Liver (tissue), 9 donors: ENCODE measurements around the gene APOA5. TPM values are rescaled to one million over a fixed set of nuclear protein-coding genes. Genes with fewer than 3 reads are reported as not detected.

Experiments used
- DNase-seq: peaks from one replicate; pipeline ENCODE4 v3.0.0-alpha.2; 2017; ENCODE audit warnings: low spot score
- H3K27ac ChIP-seq, 2 donors: one replicate each; pipeline ENCODE4 v1.7.0; 2013; ENCODE audit warnings: inconsistent platforms in 2 of 2, low read length in 2 of 2, control low read depth in 1 of 2, low read depth in 1 of 2, mild to moderate bottlenecking in 1 of 2
- H3K27me3 ChIP-seq, 4 donors: one replicate each; pipeline versions ENCODE4 v1.6.1 to v1.7.0; 2013; ENCODE audit warnings: low read length in 3 of 4, inconsistent platforms in 1 of 4, mild to moderate bottlenecking in 1 of 4, moderate library complexity in 1 of 4; ENCODE audit not compliant: control insufficient read depth in 4 of 4, insufficient read depth in 4 of 4
- H3K36me3 ChIP-seq, 4 donors: one replicate each; pipeline versions ENCODE4 v1.6.1 to v1.7.0; 2013; ENCODE audit warnings: low read length in 3 of 4, mild to moderate bottlenecking in 3 of 4, low read depth in 1 of 4, moderate library complexity in 1 of 4; ENCODE audit not compliant: control insufficient read depth in 4 of 4, insufficient read depth in 3 of 4
- H3K4me1 ChIP-seq, 4 donors: one replicate each; pipeline versions ENCODE4 v1.6.1 to v1.7.0; 2013; ENCODE audit warnings: low read length in 3 of 4, mild to moderate bottlenecking in 3 of 4, moderate library complexity in 1 of 4; ENCODE audit not compliant: control insufficient read depth in 4 of 4, insufficient read depth in 4 of 4
- H3K4me3 ChIP-seq, 3 donors: one replicate each; pipeline versions ENCODE4 v1.6.1 to v1.7.0; 2013; ENCODE audit warnings: low read length in 3 of 3, control low read depth in 1 of 3, low read depth in 1 of 3, mild to moderate bottlenecking in 1 of 3
- H3K9ac ChIP-seq, 2 donors: one replicate each; pipeline ENCODE4 v1.7.0; 2013; ENCODE audit warnings: low read length in 2 of 2, mild to moderate bottlenecking in 2 of 2, moderate library complexity in 2 of 2, control low read depth in 1 of 2, low read depth in 1 of 2
- H3K9me3 ChIP-seq, 4 donors: one replicate each; pipeline versions ENCODE4 v1.6.1 to v1.7.0; 2013; ENCODE audit warnings: low read length in 3 of 4; ENCODE audit not compliant: control insufficient read depth in 4 of 4
- ATF3 ChIP-seq: IDR thresholded peaks from 2 replicates; pipeline ENCODE4 v1.6.1; 2016; ENCODE audit warnings: antibody characterized with exemption
- EGR1 ChIP-seq, 2 donors: IDR thresholded peaks; 2 replicates each; pipeline ENCODE4 v1.6.1; 2016 to 2018; ENCODE audit warnings: antibody characterized with exemption in 2 of 2, low read depth in 2 of 2
- FOXA1 ChIP-seq: IDR thresholded peaks from 2 replicates; pipeline ENCODE4 v1.6.1; 2016; ENCODE audit warnings: antibody characterized with exemption
- FOXA2 ChIP-seq: IDR thresholded peaks from 2 replicates; pipeline ENCODE4 v1.6.1; 2016; ENCODE audit warnings: antibody characterized with exemption
- GABPA ChIP-seq, 2 donors: IDR thresholded peaks in 1 of 2; conservative IDR thresholded peaks in 1 of 2; 2 replicates each; pipeline ENCODE4 v1.6.1; 2016; ENCODE audit warnings: antibody characterized with exemption in 2 of 2, mild to moderate bottlenecking in 1 of 2, moderate library complexity in 1 of 2
- HNF4A ChIP-seq, 2 donors: conservative IDR thresholded peaks; 2 replicates each; pipeline ENCODE4 v1.6.1; 2016; ENCODE audit warnings: antibody characterized with exemption in 2 of 2, mild to moderate bottlenecking in 2 of 2
- HNF4G ChIP-seq: IDR thresholded peaks from 2 replicates; pipeline ENCODE4 v1.6.1; 2016; ENCODE audit warnings: antibody characterized with exemption
- JUND ChIP-seq, 2 donors: IDR thresholded peaks; 2 replicates each; pipeline ENCODE4 v1.6.1; 2016; ENCODE audit warnings: antibody characterized with exemption in 2 of 2
- NR2F2 ChIP-seq: IDR thresholded peaks from 2 replicates; pipeline ENCODE4 v1.6.1; 2016; ENCODE audit warnings: antibody characterized with exemption
- RAD21 ChIP-seq, 2 donors: IDR thresholded peaks; 2 replicates each; pipeline ENCODE4 v1.6.1; 2016; ENCODE audit warnings: antibody characterized with exemption in 2 of 2, mild to moderate bottlenecking in 2 of 2
- REST ChIP-seq: IDR thresholded peaks from 2 replicates; pipeline ENCODE4 v1.6.1; 2016; ENCODE audit warnings: antibody characterized with exemption, mild to moderate bottlenecking
- RXRA ChIP-seq, 2 donors: IDR thresholded peaks; 2 replicates each; pipeline ENCODE4 v1.6.1; 2017 to 2018; ENCODE audit warnings: antibody characterized with exemption in 2 of 2, mild to moderate bottlenecking in 1 of 2
- SP1 ChIP-seq: IDR thresholded peaks from 2 replicates; pipeline ENCODE4 v1.6.1; 2018; ENCODE audit warnings: antibody characterized with exemption, mild to moderate bottlenecking
- TAF1 ChIP-seq: conservative IDR thresholded peaks from 2 replicates; pipeline ENCODE4 v1.6.1; 2016; ENCODE audit warnings: antibody characterized with exemption, mild to moderate bottlenecking
- YY1 ChIP-seq: IDR thresholded peaks from 2 replicates; pipeline ENCODE4 v1.6.1; 2016; ENCODE audit warnings: antibody characterized with exemption, mild to moderate bottlenecking
- WGBS: extraction: QIAGEN DNeasy Blood & Tissue Kit; methylation state at CpG from one replicate; pipeline ENCODE4 v1.1.7; 2013; 5-methylcytosine and 5-hydroxymethylcytosine counted together
- polyA plus RNA-seq, 2 donors: library from polyadenylated mRNA; stranded (reverse) in 1 of 2; unstranded in 1 of 2; fragments of 200-250 nt in 1 of 2; fragments of >200 nt in 1 of 2; fragmentation: Nextera tagmentation in 1 of 2; extraction: Ambion mirVana in 1 of 2; gene quantifications; one replicate each; pipeline versions ENCODE4 v1.2.1 to v1.2.3, GENCODE V29; 2013 to 2015
- total RNA-seq, 2 donors: library from RNA; depleted of rRNA; stranded (reverse); fragments of >200 nt; gene quantifications; one replicate each; pipeline ENCODE4 v1.2.3, GENCODE V29; 2014
- TF ChIP-seq, protein P1 (sequence below): IDR thresholded peaks from 2 replicates; pipeline ENCODE4 v1.6.1; 2016; ENCODE audit warnings: antibody characterized with exemption
- TF ChIP-seq, protein P2 (sequence below): fragments of 150-350 bp; IDR thresholded peaks from 2 replicates; pipeline ENCODE4 v1.5.1; 2017; ENCODE audit warnings: improper control_type of control experiment, low read depth, low read length; ENCODE audit not compliant: missing input control
- donor health status: healthy.
- donor health status: healthy.
- donor health status: healthy.
- donor health status: healthy.
- donor health status: healthy.

Gene APOA5
- total and polyA plus RNA-seq, 4 donors, result 7.3 to 1,045 (median 739) TPM

GRCh38 chr11:116774661-116775060 is 17.0 kb downstream of the APOA5 start:
- 84% methylated on average over 5 of the region's 5 CpGs for WGBS
- Histone ChIP-seq H3K4me1 (peaks cover 11 to 32% (median 22%) of the 10 kb centered on the region in 4 donors), H3K9me3 (no peaks in the 10 kb centered on the region), H3K4me3 (no peak overlapping the region), H3K27me3 (no peaks in the 10 kb centered on the region), H3K9ac (no peak overlapping the region), H3K36me3 (peaks cover 3 to 33% (median 24%) of the 10 kb centered on the region in 4 donors), H3K27ac (no peak overlapping the region)
- no peak for DNase-seq
- TF ChIP-seq, protein P1, sequence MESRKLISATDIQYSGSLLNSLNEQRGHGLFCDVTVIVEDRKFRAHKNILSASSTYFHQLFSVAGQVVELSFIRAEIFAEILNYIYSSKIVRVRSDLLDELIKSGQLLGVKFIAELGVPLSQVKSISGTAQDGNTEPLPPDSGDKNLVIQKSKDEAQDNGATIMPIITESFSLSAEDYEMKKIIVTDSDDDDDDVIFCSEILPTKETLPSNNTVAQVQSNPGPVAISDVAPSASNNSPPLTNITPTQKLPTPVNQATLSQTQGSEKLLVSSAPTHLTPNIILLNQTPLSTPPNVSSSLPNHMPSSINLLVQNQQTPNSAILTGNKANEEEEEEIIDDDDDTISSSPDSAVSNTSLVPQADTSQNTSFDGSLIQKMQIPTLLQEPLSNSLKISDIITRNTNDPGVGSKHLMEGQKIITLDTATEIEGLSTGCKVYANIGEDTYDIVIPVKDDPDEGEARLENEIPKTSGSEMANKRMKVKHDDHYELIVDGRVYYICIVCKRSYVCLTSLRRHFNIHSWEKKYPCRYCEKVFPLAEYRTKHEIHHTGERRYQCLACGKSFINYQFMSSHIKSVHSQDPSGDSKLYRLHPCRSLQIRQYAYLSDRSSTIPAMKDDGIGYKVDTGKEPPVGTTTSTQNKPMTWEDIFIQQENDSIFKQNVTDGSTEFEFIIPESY, result no peak
- TF ChIP-seq, protein P2, sequence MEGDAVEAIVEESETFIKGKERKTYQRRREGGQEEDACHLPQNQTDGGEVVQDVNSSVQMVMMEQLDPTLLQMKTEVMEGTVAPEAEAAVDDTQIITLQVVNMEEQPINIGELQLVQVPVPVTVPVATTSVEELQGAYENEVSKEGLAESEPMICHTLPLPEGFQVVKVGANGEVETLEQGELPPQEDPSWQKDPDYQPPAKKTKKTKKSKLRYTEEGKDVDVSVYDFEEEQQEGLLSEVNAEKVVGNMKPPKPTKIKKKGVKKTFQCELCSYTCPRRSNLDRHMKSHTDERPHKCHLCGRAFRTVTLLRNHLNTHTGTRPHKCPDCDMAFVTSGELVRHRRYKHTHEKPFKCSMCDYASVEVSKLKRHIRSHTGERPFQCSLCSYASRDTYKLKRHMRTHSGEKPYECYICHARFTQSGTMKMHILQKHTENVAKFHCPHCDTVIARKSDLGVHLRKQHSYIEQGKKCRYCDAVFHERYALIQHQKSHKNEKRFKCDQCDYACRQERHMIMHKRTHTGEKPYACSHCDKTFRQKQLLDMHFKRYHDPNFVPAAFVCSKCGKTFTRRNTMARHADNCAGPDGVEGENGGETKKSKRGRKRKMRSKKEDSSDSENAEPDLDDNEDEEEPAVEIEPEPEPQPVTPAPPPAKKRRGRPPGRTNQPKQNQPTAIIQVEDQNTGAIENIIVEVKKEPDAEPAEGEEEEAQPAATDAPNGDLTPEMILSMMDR, result no peak
- TF ChIP-seq HNF4G (no peak), FOXA2 (no peak), FOXA1 (no peak), GABPA (IDR thresholded peaks at IDR 0.05 in 1 of 2, conservative IDR thresholded peaks at IDR 0.05 in 1 of 2) (no peak), YY1 (no peak), RXRA (IDR thresholded peaks at IDR 0.05) (no peak), SP1 (no peak), JUND (IDR thresholded peaks at IDR 0.05) (no peak), ATF3 (no peak), RAD21 (IDR thresholded peaks at IDR 0.05) (no peak), TAF1 (no peak), NR2F2 (no peak), HNF4A (conservative IDR thresholded peaks at IDR 0.05) (no peak), REST (no peak), EGR1 (IDR thresholded peaks at IDR 0.05; ENCODE audit: low read depth in 2 of 2) (no peak)
